Measurements from ENCODE around the gene RTN4IP1.

DNA sequence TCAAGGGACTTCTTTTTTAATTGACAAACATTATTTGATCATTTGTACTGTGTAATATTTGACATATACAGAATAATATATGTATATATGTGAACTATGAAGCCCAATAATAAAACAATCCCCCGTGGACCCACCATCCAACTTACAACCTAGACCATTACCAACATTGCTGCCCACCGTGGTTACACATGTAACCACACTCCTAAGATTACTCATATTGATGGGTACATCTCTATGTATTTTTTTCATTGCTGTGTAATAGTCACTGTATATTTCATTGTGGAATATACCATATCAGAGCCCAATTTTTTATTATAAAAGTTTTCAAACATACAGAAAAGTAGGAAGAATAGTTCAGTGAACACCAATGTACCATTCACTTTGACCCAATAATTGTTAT, 94.3 kb downstream of the RTN4IP1 start:
- TF ChIP-seq POLR2A (IDR thresholded peaks at IDR 0.05) = no peak
- TF ChIP-seq, protein P1, sequence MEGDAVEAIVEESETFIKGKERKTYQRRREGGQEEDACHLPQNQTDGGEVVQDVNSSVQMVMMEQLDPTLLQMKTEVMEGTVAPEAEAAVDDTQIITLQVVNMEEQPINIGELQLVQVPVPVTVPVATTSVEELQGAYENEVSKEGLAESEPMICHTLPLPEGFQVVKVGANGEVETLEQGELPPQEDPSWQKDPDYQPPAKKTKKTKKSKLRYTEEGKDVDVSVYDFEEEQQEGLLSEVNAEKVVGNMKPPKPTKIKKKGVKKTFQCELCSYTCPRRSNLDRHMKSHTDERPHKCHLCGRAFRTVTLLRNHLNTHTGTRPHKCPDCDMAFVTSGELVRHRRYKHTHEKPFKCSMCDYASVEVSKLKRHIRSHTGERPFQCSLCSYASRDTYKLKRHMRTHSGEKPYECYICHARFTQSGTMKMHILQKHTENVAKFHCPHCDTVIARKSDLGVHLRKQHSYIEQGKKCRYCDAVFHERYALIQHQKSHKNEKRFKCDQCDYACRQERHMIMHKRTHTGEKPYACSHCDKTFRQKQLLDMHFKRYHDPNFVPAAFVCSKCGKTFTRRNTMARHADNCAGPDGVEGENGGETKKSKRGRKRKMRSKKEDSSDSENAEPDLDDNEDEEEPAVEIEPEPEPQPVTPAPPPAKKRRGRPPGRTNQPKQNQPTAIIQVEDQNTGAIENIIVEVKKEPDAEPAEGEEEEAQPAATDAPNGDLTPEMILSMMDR (IDR thresholded peaks at IDR 0.05) = no peak
